GM12873 (cell line): ENCODE measurements around the gene PLEKHG7.
A peak's percentile ranks its signal among the peaks of the same experiment; 100 is the strongest.

Experiments used
- TF ChIP-seq, protein P1 (sequence below): IDR thresholded peaks from 2 replicates; pipeline ENCODE4 v1.5.1; 2012; ENCODE audit warnings: low read depth, mild to moderate bottlenecking, moderate library complexity, low read length, control low read depth; ENCODE audit not compliant: insufficient read depth; ENCODE audit errors: missing control alignments

Gene PLEKHG7

GRCh38 chr12:92769124-92769901 lies 66.5 kb downstream of the PLEKHG7 start:
- TF ChIP-seq, protein P1, sequence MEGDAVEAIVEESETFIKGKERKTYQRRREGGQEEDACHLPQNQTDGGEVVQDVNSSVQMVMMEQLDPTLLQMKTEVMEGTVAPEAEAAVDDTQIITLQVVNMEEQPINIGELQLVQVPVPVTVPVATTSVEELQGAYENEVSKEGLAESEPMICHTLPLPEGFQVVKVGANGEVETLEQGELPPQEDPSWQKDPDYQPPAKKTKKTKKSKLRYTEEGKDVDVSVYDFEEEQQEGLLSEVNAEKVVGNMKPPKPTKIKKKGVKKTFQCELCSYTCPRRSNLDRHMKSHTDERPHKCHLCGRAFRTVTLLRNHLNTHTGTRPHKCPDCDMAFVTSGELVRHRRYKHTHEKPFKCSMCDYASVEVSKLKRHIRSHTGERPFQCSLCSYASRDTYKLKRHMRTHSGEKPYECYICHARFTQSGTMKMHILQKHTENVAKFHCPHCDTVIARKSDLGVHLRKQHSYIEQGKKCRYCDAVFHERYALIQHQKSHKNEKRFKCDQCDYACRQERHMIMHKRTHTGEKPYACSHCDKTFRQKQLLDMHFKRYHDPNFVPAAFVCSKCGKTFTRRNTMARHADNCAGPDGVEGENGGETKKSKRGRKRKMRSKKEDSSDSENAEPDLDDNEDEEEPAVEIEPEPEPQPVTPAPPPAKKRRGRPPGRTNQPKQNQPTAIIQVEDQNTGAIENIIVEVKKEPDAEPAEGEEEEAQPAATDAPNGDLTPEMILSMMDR, result no peak

- TF ChIP-seq, protein P1, result no peak
Observed at GRCh38 chr12:92771001-92771400, 68.2 kb downstream of the PLEKHG7 start.

DNA sequence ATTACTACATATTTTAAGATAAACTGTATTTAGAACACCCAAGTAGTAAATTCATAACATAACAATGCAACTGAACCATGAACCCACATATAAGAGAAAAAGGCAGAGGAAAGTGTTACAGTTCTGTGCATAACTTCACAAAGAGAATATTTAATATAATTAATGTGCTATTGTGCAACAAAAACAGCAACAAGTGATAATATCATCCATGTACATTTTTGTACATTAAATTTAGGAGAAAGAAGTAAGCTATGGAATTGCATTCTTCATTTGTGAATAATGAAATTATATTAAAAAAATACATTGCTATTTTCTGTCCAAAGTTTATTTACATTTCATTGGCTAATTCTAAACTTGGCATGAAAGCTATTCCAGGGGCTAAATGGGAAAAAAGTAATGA lies 72.6 kb downstream of the PLEKHG7 start:
- TF ChIP-seq, protein P1, result no peak

DNA sequence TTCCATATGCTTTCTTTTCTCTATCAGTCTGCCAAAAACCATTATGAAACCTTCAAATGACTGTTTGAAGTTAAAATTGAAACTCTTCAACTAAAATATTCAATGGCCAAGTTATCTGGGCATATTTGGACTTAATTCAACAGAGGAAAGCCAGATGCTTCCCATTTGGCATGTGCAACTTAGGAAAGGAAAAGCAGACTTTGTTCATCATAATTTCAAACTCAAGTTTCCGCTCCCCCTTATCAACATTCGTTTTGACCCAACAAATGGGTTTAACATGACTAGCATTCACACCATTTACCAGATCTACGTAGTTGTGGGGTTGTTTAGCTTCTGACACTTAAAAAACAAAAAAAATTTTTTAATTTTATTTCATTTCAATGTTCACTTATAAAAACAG lies 75.7 kb downstream of the PLEKHG7 start:
- TF ChIP-seq, protein P1, result no peak

DNA sequence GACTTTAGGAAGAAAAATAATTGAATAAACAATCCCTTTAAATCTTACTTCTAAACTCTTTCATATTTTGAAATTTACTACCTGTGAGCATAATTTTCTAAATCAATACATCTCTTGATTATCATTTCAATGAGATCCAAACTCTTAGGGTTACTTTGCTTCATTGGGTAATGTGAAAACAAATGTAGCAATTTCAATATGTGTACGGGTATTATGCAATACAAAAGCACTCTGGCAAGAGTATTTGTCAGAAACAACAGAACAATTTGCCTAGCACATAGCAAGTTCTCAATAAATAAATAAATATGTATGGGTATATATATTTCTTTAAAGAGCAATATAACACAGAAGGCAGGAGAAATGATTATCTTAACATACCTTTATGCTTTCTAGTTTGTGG lies 77.1 kb downstream of the PLEKHG7 start:
- TF ChIP-seq, protein P1, result no peak

DNA sequence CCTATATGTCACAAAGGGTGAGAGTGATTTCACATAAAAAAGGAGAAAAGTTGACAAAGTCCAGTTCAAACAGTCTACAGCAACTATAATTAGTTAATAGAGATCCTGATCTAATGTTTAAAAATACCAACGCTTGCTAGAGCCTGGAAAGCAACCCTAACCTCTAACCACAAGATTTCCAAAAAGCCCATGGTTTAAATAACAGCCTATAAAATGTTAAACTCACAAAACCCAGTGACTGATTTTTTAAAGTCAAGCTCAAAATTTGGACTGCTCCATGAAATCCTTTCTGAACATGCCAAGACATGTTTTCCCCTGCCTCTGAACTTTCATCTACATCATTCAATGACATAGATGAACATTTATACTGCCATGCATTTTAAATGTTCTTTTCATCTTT lies 81.6 kb downstream of the PLEKHG7 start:
- TF ChIP-seq, protein P1, result no peak

DNA sequence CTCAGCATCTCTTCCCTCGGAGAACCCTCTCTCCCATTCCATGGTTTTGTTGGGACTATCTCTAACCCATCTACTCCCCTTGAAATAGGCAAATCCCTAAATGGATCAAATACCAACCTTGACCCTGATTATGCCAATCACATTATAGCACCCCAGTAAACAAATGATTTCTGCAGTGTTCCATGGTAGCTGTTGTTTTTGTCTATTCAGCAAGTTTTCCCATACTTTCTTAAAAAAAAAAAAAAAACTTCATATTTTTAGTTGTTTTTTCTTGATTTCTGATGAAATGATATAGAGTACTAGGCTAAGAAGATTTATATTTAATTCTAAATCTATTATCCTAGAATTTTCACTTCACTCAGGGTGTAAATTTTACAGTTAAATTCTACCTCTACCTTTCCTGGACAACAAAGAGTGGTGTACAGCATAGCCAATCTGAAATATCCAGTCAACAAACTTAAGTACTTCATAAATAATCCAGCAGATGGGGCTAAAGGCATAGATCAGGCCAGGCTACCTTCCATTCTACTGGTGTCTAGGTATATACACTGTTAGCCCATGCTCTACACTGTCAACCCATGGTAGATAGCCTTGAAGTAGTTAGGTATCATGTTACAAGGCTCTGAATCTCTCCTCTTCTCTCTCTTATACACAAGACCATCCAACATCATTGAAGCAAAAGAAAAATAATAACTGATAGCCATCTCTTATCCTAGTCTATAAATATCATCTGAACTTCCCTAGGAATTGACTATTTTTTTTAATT lies 82.2 kb downstream of the PLEKHG7 start:
- TF ChIP-seq, protein P1, result peak; percentile 66
